HCT116 (cell line): ENCODE data around the gene BMP7. TPM values are rescaled to one million over a fixed set of nuclear protein-coding genes. Genes with fewer than 3 reads are reported as not detected.

Source experiments
- ATAC-seq: fragments of 200-7000 bp; cut with Tn5 transposase; 2 replicates; pipeline ENCODE4 v1.9.1; 2020; ENCODE audit warnings: mild to moderate bottlenecking, moderate library complexity
- BruUV-seq: library from RNA; stranded (reverse); fragments of 400-500 nt; replicated peaks from 2 replicates; lab custom pipeline; 2021; lab: Mats Ljungman, UMichigan
- CTCF ChIA-PET: fragments of 300-600 bp; sonication (Branson Sonifier 250); formaldehyde crosslinking; loops from one replicate; lab custom pipeline; 2021; ENCODE audit warnings: antibody characterized with exemption; lab: Charles Lee
- POLR2A ChIA-PET: fragments of 300-600, 350-600 bp; sonication (Branson Sonifier 250); formaldehyde crosslinking; loops from one replicate; lab custom pipeline; 2021; ENCODE audit warnings: antibody characterized with exemption; lab: Charles Lee
- RAD21 ChIA-PET, 2 experiments: fragments of 300-600 bp; sonication (Branson Sonifier 250); formaldehyde crosslinking; loops; one replicate each; lab custom pipeline; 2023; ENCODE audit warnings: low total read pairs in 2 of 2; ENCODE audit not compliant: uncharacterized antibody in 2 of 2, unreplicated experiment in 2 of 2, low non-redundant PET in 1 of 2; lab: Charles Lee
- DNase-seq: peaks from one replicate; pipeline ENCODE4 v3.0.0-alpha.2; 2010; ENCODE audit warnings: low read depth, low spot score
- H2AFZ ChIP-seq: fragments of 200-600 bp; shearing (Covaris generic), sonication (generic); 2 replicates; pipeline ENCODE4 v1.6.1; 2017; ENCODE audit warnings: low read depth, mixed run types, mixed read lengths, antibody characterized with exemption, low read length; ENCODE audit not compliant: poor library complexity, severe bottlenecking
- H3K27ac ChIP-seq: 2 replicates; pipeline ENCODE4 v1.5.1; 2012; ENCODE audit warnings: low read depth, low read length
- H3K27me3 ChIP-seq: fragments of 200-600 bp; sonication (generic); 2 replicates; pipeline ENCODE4 v1.6.1; 2016; ENCODE audit warnings: mixed run types, low read length, mixed read lengths; ENCODE audit not compliant: insufficient read depth
- H3K36me3 ChIP-seq, 2 experiments: fragments of 200-500 bp in 1 of 2; fragments of 200-600 bp in 1 of 2; sonication (Bioruptor generic) in 1 of 2; sonication (generic) in 1 of 2; 2 replicates each; pipeline versions ENCODE4 v1.5.1 to v1.6.1; 2014 to 2016; ENCODE audit warnings: low read length in 2 of 2, inconsistent platforms in 1 of 2, mixed read lengths in 1 of 2, mixed run types in 1 of 2; ENCODE audit not compliant: insufficient read depth in 2 of 2, control insufficient read depth in 1 of 2
- H3K4me1 ChIP-seq, 2 experiments: fragments of 200-600 bp in 1 of 2; sonication (generic) in 1 of 2; 2 replicates each; pipeline versions ENCODE4 v1.5.1 to v1.6.1; 2012 to 2017; ENCODE audit warnings: low read length in 2 of 2, inconsistent platforms in 1 of 2, mild to moderate bottlenecking in 1 of 2, mixed read lengths in 1 of 2, mixed run types in 1 of 2, moderate library complexity in 1 of 2; ENCODE audit not compliant: insufficient read depth in 2 of 2, control insufficient read depth in 1 of 2
- H3K4me2 ChIP-seq: fragments of 200-600 bp; sonication (generic); 2 replicates; pipeline ENCODE4 v1.6.1; 2017; ENCODE audit warnings: mixed run types, low read length, mixed read lengths
- H3K4me3 ChIP-seq, 2 experiments: fragments of 200-600 bp in 1 of 2; sonication (generic) in 1 of 2; replicated peaks in 1 of 2; 2 replicates each; pipeline ENCODE4 v1.5.1; 2011 to 2016; ENCODE audit warnings: low read length in 2 of 2, control low read depth in 1 of 2, low read depth in 1 of 2, mild to moderate bottlenecking in 1 of 2, mixed read lengths in 1 of 2, mixed run types in 1 of 2
- H3K79me2 ChIP-seq: fragments of 200-600 bp; sonication (generic); 2 replicates; pipeline ENCODE4 v1.6.1; 2017; ENCODE audit warnings: mild to moderate bottlenecking, mixed run types, low read length, moderate library complexity, mixed read lengths; ENCODE audit not compliant: insufficient read depth
- H3K9ac ChIP-seq: fragments of 200-600 bp; sonication (generic); 2 replicates; pipeline ENCODE4 v1.6.1; 2016; ENCODE audit warnings: low read length, mixed read lengths
- H3K9me2 ChIP-seq: fragments of 200-600 bp; sonication (generic), shearing (Covaris generic); 2 replicates; pipeline ENCODE4 v1.6.1; 2017; ENCODE audit warnings: mixed run types, mild to moderate bottlenecking, moderate library complexity; ENCODE audit not compliant: insufficient read depth
- H3K9me3 ChIP-seq, 2 experiments: fragments of 200-500 bp in 1 of 2; fragments of 200-600 bp in 1 of 2; sonication (Bioruptor generic) in 1 of 2; sonication (generic) in 1 of 2; 2 replicates each; pipeline ENCODE4 v1.6.1; 2014 to 2017; ENCODE audit warnings: low read length in 2 of 2, mixed read lengths in 2 of 2, inconsistent platforms in 1 of 2, low read depth in 1 of 2, mild to moderate bottlenecking in 1 of 2, mixed run types in 1 of 2, moderate library complexity in 1 of 2; ENCODE audit not compliant: control insufficient read depth in 1 of 2, insufficient read depth in 1 of 2
- H4K20me1 ChIP-seq: fragments of 200-600 bp; sonication (generic), shearing (Covaris generic); 2 replicates; pipeline ENCODE4 v1.6.1; 2017; ENCODE audit warnings: mixed run types, mild to moderate bottlenecking, moderate library complexity; ENCODE audit not compliant: insufficient read depth
- CEBPB ChIP-seq: IDR thresholded peaks from 2 replicates; pipeline ENCODE4 v1.6.1; 2012; ENCODE audit warnings: low read depth
- EGR1 ChIP-seq: IDR thresholded peaks from 2 replicates; pipeline ENCODE4 v1.6.1; 2012; ENCODE audit warnings: low read depth
- ELF1 ChIP-seq: IDR thresholded peaks from 2 replicates; pipeline ENCODE4 v1.6.1; 2012; ENCODE audit warnings: low read depth, borderline replicate concordance
- EZH2 ChIP-seq: fragments of 200-600 bp; sonication (generic); IDR thresholded peaks from 2 replicates; pipeline ENCODE4 v1.6.1; 2017; ENCODE audit warnings: antibody characterized with exemption, mixed run types
- FOSL1 ChIP-seq: IDR thresholded peaks from 2 replicates; pipeline ENCODE4 v1.6.1; 2012; ENCODE audit warnings: low read depth
- POLR2A ChIP-seq: IDR thresholded peaks from 2 replicates; pipeline ENCODE4 v1.7.0; 2011; ENCODE audit warnings: borderline replicate concordance; ENCODE audit not compliant: insufficient read depth, insufficient read length; ENCODE audit errors: extremely low read depth
- POLR2AphosphoS5 ChIP-seq: IDR thresholded peaks from 2 replicates; pipeline ENCODE4 v1.6.1; 2011; ENCODE audit warnings: mild to moderate bottlenecking, low read depth, low read length, moderate library complexity
- RAD21 ChIP-seq: IDR thresholded peaks from 2 replicates; pipeline ENCODE4 v1.6.1; 2012; ENCODE audit warnings: low read depth, mild to moderate bottlenecking
- SIN3A ChIP-seq: IDR thresholded peaks from 2 replicates; pipeline ENCODE4 v1.6.1; 2012; ENCODE audit warnings: low read depth
- SP1 ChIP-seq: IDR thresholded peaks from 2 replicates; pipeline ENCODE4 v1.6.1; 2012; ENCODE audit warnings: low read depth
- SRF ChIP-seq: IDR thresholded peaks from 2 replicates; pipeline ENCODE4 v1.6.1; 2012; ENCODE audit warnings: low read depth
- TCF7L2 ChIP-seq: IDR thresholded peaks from 2 replicates; pipeline ENCODE4 v1.7.0; 2011; ENCODE audit warnings: borderline replicate concordance, inconsistent platforms; ENCODE audit not compliant: insufficient read depth, insufficient read length; ENCODE audit errors: extremely low read depth
- YY1 ChIP-seq: IDR thresholded peaks from 2 replicates; pipeline ENCODE4 v1.6.1; 2011; ENCODE audit warnings: low read length, low read depth, moderate library complexity, mild to moderate bottlenecking; ENCODE audit not compliant: insufficient replicate concordance; ENCODE audit errors: extremely low read depth
- ZFX ChIP-seq: fragments of 450-650 bp; IDR thresholded peaks from 2 replicates; pipeline ENCODE4 v1.6.1; 2017
- ZNF274 ChIP-seq: fragments of 200-500 bp; sonication (Bioruptor generic); IDR thresholded peaks from 2 replicates; pipeline ENCODE4 v1.6.1; 2014; ENCODE audit warnings: mild to moderate bottlenecking, low read depth, low read length, inconsistent platforms
- intact Hi-C: fragments of 100-400 bp; cut with micrococcal nuclease; formaldehyde crosslinking; loops from 2 replicates; pipeline ENCODE4 v1.10.0; 2022
- total RNA-seq: library from RNA; stranded (reverse); gene quantifications from one replicate; pipeline ENCODE4 v1.2.1, GENCODE V29; 2021; ENCODE audit not compliant: unreplicated experiment
- TF ChIP-seq, protein P1 (sequence below): IDR thresholded peaks from 2 replicates; pipeline ENCODE4 v1.6.1; 2012
- TF ChIP-seq, protein P2 (sequence below), 3 experiments: fragments of 200-600 bp in 1 of 3; sonication (generic) in 1 of 3; IDR thresholded peaks in 2 of 3; conservative IDR thresholded peaks in 1 of 3; 2 replicates each; pipeline ENCODE4 v1.5.1; 2012 to 2017; ENCODE audit warnings: low read depth in 2 of 3, low read length in 2 of 3, antibody characterized with exemption in 1 of 3, borderline replicate concordance in 1 of 3, control low read depth in 1 of 3, mild to moderate bottlenecking in 1 of 3, mixed read lengths in 1 of 3, mixed run types in 1 of 3, moderate library complexity in 1 of 3; ENCODE audit not compliant: insufficient read depth in 1 of 3
- TF ChIP-seq, protein P3 (sequence below): IDR thresholded peaks from 2 replicates; pipeline ENCODE4 v1.6.1; 2012

Gene BMP7
- total RNA-seq, 1 experiment from 2014 or later = 7.0 TPM

DNA sequence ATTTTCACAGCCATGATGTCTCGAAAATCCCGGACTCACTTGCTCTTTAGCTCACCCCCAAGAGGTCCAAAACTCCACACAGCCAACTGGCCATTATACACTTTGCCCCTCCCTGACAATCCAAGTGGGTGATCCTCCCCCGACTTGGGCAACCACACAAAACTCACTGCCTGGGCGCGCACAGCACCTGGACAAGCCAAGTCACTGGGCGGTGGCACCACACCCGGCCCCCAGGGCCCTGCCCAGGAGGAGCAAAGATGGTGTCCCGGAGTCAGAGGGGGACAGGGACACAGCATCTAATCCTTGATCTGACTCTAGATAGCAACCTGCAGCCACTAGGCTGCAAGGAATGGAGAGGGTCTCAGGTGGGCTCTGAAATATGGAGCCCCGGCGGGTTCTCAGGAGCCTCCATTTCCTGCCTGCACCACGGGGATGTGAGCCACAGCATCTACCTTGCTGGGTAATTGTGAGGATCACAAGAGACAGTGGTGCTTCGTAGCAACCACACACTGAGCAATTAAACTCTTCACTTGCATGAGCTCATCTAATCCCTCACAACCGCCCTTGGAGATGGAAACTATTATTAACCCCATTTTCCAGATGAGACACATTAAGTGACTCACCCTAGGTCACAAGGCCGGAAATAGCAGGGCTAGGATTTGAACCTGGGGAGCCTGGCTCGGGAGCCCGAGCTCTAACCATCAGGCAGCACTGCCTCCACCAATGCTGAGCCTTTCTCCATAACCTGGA lies 66.6 kb downstream of the BMP7 start:
- Histone ChIP-seq H3K79me2 (no peaks in the 10 kb centered on the region), H3K9ac (no peak overlapping the region), H3K4me2 (no peak overlapping the region), H3K9me3 (no peaks in the 10 kb centered on the region), H4K20me1 (no peaks in the 10 kb centered on the region), H3K4me3 (no peak overlapping the region), H3K36me3 (no peaks in the 10 kb centered on the region), H3K27me3 (no peaks in the 10 kb centered on the region), H3K4me1 (peaks cover 0 to 4% of the 10 kb centered on the region in 2 experiments; a peak in 1 of 4 replicates), H3K9me2 (no peaks in the 10 kb centered on the region), H3K27ac (no peak overlapping the region), H2AFZ (no peak overlapping the region)
- DNase-seq (no peak), ATAC-seq (no peak)
- intact Hi-C loops = no loop called here
- BruUV-seq = no TSS peak
- TF ChIP-seq RAD21 (no peak), ZNF274 (no peak), POLR2AphosphoS5 (no peak)
- RAD21 ChIA-PET = no interaction called here
- CTCF ChIA-PET = no interaction called here
- POLR2A ChIA-PET = no interaction called here

DNA sequence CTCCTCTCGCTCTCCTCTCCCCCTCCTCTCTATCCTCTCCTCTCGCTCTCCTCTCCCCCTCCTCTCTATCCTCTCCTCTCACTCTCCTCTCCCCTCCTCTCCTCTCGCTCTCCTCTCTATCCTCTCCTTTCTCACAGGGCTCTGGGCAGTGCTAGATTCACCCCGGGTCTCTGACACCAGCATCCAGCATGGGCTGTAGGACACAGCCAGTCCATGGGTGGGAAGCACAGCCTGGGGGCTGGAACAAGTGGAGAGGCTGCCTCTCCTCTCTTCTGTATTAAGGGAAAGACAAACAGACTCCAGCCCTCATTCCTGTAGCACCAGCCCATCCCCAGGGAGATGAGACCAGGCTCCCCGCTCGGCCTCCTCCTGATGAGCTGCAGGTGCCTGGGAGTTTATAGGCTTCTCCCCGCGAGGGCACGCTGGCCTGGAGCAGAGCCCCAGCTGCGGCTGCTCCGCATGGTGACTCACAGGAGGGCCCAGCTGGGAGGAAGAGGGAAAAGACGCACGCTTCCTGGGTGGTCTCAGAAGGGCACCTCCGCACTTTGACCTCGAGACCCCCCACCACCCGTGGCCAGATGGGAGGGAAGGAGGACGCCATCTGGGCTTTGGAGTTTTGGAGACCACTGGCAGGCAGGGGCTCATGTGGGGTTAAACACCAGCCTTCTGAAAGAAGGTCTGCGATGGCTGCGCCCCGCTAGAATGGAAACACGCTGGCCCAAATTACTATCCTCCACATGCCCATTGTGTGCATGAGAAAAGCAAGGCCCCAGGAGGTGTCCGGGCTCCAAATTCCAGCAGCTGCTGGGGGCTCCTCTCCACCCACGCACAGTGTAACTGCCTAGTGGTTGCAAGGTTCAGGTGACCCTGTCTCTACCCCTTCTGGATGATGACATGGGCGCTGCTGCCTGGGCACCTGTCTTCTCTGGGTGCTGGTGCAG lies 68.0 kb downstream of the BMP7 start:
- Histone ChIP-seq H3K27me3 (no peaks in the 10 kb centered on the region), H3K4me1 (0 out of 4 replicates have a peak, but pooled peaks cover 0 to 3% of the 10 kb centered on the region in 2 experiments), H3K4me3 (no peak overlapping the region), H4K20me1 (no peaks in the 10 kb centered on the region), H3K9ac (no peak overlapping the region), H2AFZ (no peak overlapping the region), H3K9me2 (no peaks in the 10 kb centered on the region), H3K9me3 (no peaks in the 10 kb centered on the region), H3K4me2 (no peak overlapping the region), H3K79me2 (no peaks in the 10 kb centered on the region), H3K36me3 (no peaks in the 10 kb centered on the region), H3K27ac (no peak overlapping the region)
- CTCF ChIA-PET = no interaction called here
- ATAC-seq = no peak
- intact Hi-C loops = no loop called here
- POLR2A ChIA-PET = no interaction called here
- no peak for DNase-seq
- no TSS peak for BruUV-seq
- RAD21 ChIA-PET = no interaction called here
- TF ChIP-seq, protein P1, sequence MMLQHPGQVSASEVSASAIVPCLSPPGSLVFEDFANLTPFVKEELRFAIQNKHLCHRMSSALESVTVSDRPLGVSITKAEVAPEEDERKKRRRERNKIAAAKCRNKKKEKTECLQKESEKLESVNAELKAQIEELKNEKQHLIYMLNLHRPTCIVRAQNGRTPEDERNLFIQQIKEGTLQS = no peak
- TF ChIP-seq EZH2 (no peak), RAD21 (no peak), FOSL1 (no peak), POLR2A (no peak), SRF (no peak), ELF1 (no peak), SIN3A (no peak), YY1 (no peak), CEBPB (no peak), SP1 (no peak), ZFX (no peak), EGR1 (no peak), TCF7L2 (no peak)
- TF ChIP-seq, protein P2, sequence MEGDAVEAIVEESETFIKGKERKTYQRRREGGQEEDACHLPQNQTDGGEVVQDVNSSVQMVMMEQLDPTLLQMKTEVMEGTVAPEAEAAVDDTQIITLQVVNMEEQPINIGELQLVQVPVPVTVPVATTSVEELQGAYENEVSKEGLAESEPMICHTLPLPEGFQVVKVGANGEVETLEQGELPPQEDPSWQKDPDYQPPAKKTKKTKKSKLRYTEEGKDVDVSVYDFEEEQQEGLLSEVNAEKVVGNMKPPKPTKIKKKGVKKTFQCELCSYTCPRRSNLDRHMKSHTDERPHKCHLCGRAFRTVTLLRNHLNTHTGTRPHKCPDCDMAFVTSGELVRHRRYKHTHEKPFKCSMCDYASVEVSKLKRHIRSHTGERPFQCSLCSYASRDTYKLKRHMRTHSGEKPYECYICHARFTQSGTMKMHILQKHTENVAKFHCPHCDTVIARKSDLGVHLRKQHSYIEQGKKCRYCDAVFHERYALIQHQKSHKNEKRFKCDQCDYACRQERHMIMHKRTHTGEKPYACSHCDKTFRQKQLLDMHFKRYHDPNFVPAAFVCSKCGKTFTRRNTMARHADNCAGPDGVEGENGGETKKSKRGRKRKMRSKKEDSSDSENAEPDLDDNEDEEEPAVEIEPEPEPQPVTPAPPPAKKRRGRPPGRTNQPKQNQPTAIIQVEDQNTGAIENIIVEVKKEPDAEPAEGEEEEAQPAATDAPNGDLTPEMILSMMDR (IDR thresholded peaks at IDR 0.05 in 2 of 3, conservative IDR thresholded peaks at IDR 0.05 in 1 of 3; ENCODE audit: borderline replicate concordance in 1 of 3, insufficient read depth in 1 of 3, low read depth in 2 of 3, low read length in 2 of 3) = no peak
- TF ChIP-seq, protein P3, sequence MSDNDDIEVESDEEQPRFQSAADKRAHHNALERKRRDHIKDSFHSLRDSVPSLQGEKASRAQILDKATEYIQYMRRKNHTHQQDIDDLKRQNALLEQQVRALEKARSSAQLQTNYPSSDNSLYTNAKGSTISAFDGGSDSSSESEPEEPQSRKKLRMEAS = no peak
